ENCODE data around the gene DENND2C. TPM values are rescaled to one million over a fixed set of nuclear protein-coding genes. Genes with fewer than 3 reads are reported as not detected.
A peak's percentile ranks its signal among the peaks of the same experiment; 100 is the strongest.

Gene DENND2C
- under 1 TPM; 0.76 to 0.78 TPM for total RNA-seq
- under 1 TPM; 0.45 to 0.56 TPM for polyA plus RNA-seq

DNA sequence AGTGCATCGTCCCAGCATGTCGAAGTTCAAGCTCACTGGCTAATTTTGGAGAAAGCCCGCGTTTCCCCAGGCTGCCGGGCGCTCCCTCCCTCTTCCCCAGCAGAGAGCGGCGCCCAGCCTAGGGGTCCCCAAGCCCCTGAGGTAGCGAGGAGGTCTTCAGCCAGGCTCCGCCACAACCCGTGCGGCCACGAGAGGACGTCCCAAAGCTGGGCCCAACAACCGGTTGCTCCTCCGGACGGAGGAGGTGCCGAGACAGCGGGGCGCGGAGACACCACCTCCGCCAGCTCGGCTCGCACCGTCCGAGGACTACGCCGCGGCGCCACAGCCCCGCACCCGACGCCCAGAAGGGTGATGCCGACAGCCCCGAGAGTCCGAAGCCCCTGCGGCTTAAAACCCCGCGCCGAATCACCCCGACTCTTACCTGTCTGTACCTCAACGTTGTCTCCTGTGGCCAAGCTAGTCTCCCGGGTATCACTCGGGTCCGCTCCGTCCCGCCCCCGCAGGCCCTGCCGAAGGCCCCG, at the start of gene DENND2C:
DENND2C (minus strand) TSS at position 488 of the 521 bp plus-strand sequence. CDS start 44,065 bp downstream, outside the sequence.
- Mint-ChIP-seq H3K9me3 (no peaks in the 10 kb centered on the region), H3K4me3 (peak within 1 kb of the TSS; percentile 94 to 98 (median 96)), H3K4me1 (peaks cover 6 to 14% (median 10%) of the 10 kb centered on the region in 4 donors), H3K36me3 (peaks cover 0 to 2% of the 10 kb centered on the region in 2 donors), H3K27ac (peak within 1 kb of the TSS; percentile 81 to 95 (median 91)), H3K27me3 (peaks cover 5 to 7% of the 10 kb centered on the region in 2 donors)
- no peaks in the 10 kb centered on the region for H3K9me3 ChIP-seq (ENCODE audit: control insufficient read depth in 1 of 2, low read length in 2 of 2)
- no peaks in the 10 kb centered on the region for H3K36me3 ChIP-seq (ENCODE audit: insufficient read depth, low read length)
- H3K4me3 ChIP-seq (ENCODE audit: low read length in 2 of 2), result peak within 1 kb of the TSS; percentile 42 to 76
- H3K4me1 ChIP-seq (ENCODE audit: insufficient read depth, low read length), result peaks cover 7% of the 10 kb centered on the region
- H3K27ac ChIP-seq (ENCODE audit: low read depth, low read length), result peak within 1 kb of the TSS; percentile 49
- ChIA-PET CTCF (ENCODE audit: partially characterized antibody) (interaction anchor here (0.8 to 1.0 kb wide), 2 partner anchors 37 to 323 kb away, joined by 3 to 4 read pairs; no protein-coding TSS in a partner anchor), POLR2A (ENCODE audit: partially characterized antibody) (interaction anchor here (0.9 to 1.7 kb wide), 4 partner anchors 47 to 323 kb away, joined by 3 to 8 read pairs (median 5); partner anchors contain the start of genes CSDE1 and NRAS)
- no peaks in the 10 kb centered on the region for H3K27me3 ChIP-seq (ENCODE audit: insufficient read depth, low read length)
- intact Hi-C loops (cut with micrococcal nuclease), result loop anchor here (1.0 to 2.0 kb wide), 4 partner anchors 47 to 323 kb away; partner anchors contain the start of genes BCAS2, NRAS and TRIM33
- DNase-seq, result no peak

GRCh38 chr1:114719424-114719787, 49.6 kb upstream of the DENND2C start:
- DNase-seq, result no peak
- Histone ChIP-seq H3K9me3 (ENCODE audit: control insufficient read depth in 1 of 2, low read length in 2 of 2) (no peaks in the 10 kb centered on the region), H3K27ac (ENCODE audit: low read depth, low read length) (no peak overlapping the region), H3K4me3 (ENCODE audit: low read length in 2 of 2) (no peak overlapping the region), H3K4me1 (ENCODE audit: insufficient read depth, low read length) (peaks cover 21% of the 10 kb centered on the region), H3K27me3 (ENCODE audit: insufficient read depth, low read length) (no peaks in the 10 kb centered on the region), H3K36me3 (ENCODE audit: insufficient read depth, low read length) (peaks cover 58% of the 10 kb centered on the region)
- Mint-ChIP-seq H3K4me1 (peaks cover 11 to 21% (median 18%) of the 10 kb centered on the region in 4 donors), H3K36me3 (peaks cover 47 to 82% of the 10 kb centered on the region in 2 donors), H3K27ac (peak overlapping the region in 6 of 7 donors; percentile 19 to 100 (median 51)), H3K27me3 (no peaks in the 10 kb centered on the region), H3K9me3 (no peaks in the 10 kb centered on the region), H3K4me3 (no peak overlapping the region)
- POLR2A ChIA-PET (ENCODE audit: partially characterized antibody), result interaction anchor here (1.1 kb wide), 1 partner anchor 61 kb away, joined by 3 read pairs; the partner anchor contains the start of gene SIKE1
- CTCF ChIA-PET (ENCODE audit: partially characterized antibody), result interaction anchor here (1.5 kb wide), 1 partner anchor 372 kb away, joined by 3 read pairs; no protein-coding TSS in a partner anchor
- intact Hi-C loops (cut with micrococcal nuclease), result no loop called here

- no peak for DNase-seq
- ChIA-PET POLR2A (ENCODE audit: partially characterized antibody) (interaction anchor here (1.1 kb wide), 1 partner anchor 62 kb away, joined by 3 read pairs; the partner anchor contains the start of gene SIKE1), CTCF (ENCODE audit: partially characterized antibody) (interaction anchor here (1.5 kb wide), 1 partner anchor 372 kb away, joined by 3 read pairs; no protein-coding TSS in a partner anchor)
- Mint-ChIP-seq H3K9me3 (no peaks in the 10 kb centered on the region), H3K4me3 (peak overlapping the region in 1 of 8 donors; percentile 46), H3K4me1 (peaks cover 11 to 25% (median 18%) of the 10 kb centered on the region in 4 donors), H3K27me3 (no peaks in the 10 kb centered on the region), H3K36me3 (peaks cover 43 to 82% of the 10 kb centered on the region in 2 donors), H3K27ac (peak overlapping the region in 5 of 7 donors; percentile 19 to 100 (median 54))
- H3K9me3 ChIP-seq (ENCODE audit: control insufficient read depth in 1 of 2, low read length in 2 of 2), result no peaks in the 10 kb centered on the region
- H3K4me1 ChIP-seq (ENCODE audit: insufficient read depth, low read length), result peaks cover 21% of the 10 kb centered on the region
- intact Hi-C loops (cut with micrococcal nuclease), result no loop called here
- H3K27me3 ChIP-seq (ENCODE audit: insufficient read depth, low read length), result no peaks in the 10 kb centered on the region
- no peak overlapping the region for H3K4me3 ChIP-seq (ENCODE audit: low read length in 2 of 2)
- no peak overlapping the region for H3K27ac ChIP-seq (ENCODE audit: low read depth, low read length)
- peaks cover 56% of the 10 kb centered on the region for H3K36me3 ChIP-seq (ENCODE audit: insufficient read depth, low read length)
Observed at GRCh38 chr1:114718661-114719423, 49.0 kb upstream of the DENND2C start.

DNA sequence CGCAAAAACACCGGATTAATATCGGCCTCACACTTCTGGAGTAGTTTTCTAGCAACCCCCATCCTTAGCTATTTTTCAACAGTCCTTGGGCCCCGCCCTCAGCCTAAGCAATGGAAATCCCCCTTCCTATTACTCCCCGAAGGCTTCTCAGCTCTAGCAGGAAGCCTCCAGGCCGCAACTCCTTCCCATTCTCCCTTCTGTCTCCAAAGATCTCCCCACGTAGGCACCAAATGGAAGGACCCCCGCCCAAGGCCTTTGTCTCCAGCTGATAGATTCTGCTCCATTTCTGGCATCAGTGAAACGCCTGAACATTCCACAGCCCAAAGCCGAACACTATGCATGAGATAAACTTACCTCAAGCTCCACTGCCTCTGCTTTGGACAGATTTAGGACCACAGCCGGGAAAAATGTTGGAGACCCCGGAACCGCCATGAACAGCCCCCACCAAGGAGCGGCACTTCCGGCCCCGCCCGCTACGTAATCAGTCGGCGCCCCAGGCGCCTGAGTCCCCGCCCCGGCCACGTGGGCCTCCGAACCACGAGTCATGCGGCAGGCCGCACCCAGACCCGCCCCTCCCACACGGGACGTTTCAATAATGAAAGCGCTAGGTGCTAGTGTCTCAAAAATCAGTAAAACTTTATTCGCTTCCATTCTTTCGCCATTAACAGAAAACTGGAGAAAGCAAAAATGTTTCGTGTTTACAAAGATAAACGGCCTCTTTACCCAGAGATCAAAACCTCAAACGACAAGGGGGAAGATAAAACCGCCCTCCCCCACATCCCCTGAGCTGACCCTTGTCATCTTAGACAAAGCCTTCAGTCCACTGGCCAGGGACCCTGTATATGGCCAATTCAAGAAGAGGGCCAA, 46.7 kb upstream of the DENND2C start, which contains the start of gene NRAS:
NRAS (minus strand) TSS at position 468 of the 867 bp plus-strand sequence. CDS start 611 bp downstream, outside the sequence.
- Histone ChIP-seq H3K9me3 (ENCODE audit: control insufficient read depth in 1 of 2, low read length in 2 of 2) (no peaks in the 10 kb centered on the region), H3K27ac (ENCODE audit: low read depth, low read length) (peak within 1 kb of the TSS; percentile 97), H3K4me1 (ENCODE audit: insufficient read depth, low read length) (peaks cover 21% of the 10 kb centered on the region), H3K4me3 (ENCODE audit: low read length in 2 of 2) (peak within 1 kb of the TSS; percentile 83 to 90), H3K36me3 (ENCODE audit: insufficient read depth, low read length) (peaks cover 44% of the 10 kb centered on the region), H3K27me3 (ENCODE audit: insufficient read depth, low read length) (no peaks in the 10 kb centered on the region)
- H3K27ac Mint-ChIP-seq, result peak within 1 kb of the TSS; percentile 99 to 100 (median 100)
- H3K27me3 Mint-ChIP-seq, result no peaks in the 10 kb centered on the region
- POLR2A ChIA-PET (ENCODE audit: partially characterized antibody), result interaction anchor here (0.8 to 2.7 kb wide), 16 partner anchors 10 to 812 kb away, joined by 3 to 31 read pairs (median 4); partner anchors contain the start of genes BCAS2, CSDE1, DENND2C and SIKE1
- peak within 1 kb of the TSS; percentile 94 to 99 (median 98) for H3K4me3 Mint-ChIP-seq
- no peaks in the 10 kb centered on the region for H3K9me3 Mint-ChIP-seq
- intact Hi-C loops (cut with micrococcal nuclease), result loop anchor here (1.0 to 2.0 kb wide), 6 partner anchors 41 to 370 kb away; partner anchors contain the start of genes BCAS2, CSDE1, DENND2C and SIKE1
- CTCF ChIA-PET (ENCODE audit: partially characterized antibody), result interaction anchor here (0.6 to 1.7 kb wide), 6 partner anchors 10 to 1644 kb away, joined by 3 to 7 read pairs (median 4); partner anchors contain the start of gene LRIG2
- peaks cover 32 to 81% of the 10 kb centered on the region in 2 donors for H3K36me3 Mint-ChIP-seq
- DNase-seq, result peak; percentile 93 to 96 (median 94)
- peaks cover 10 to 25% (median 19%) of the 10 kb centered on the region in 4 donors for H3K4me1 Mint-ChIP-seq

DNA sequence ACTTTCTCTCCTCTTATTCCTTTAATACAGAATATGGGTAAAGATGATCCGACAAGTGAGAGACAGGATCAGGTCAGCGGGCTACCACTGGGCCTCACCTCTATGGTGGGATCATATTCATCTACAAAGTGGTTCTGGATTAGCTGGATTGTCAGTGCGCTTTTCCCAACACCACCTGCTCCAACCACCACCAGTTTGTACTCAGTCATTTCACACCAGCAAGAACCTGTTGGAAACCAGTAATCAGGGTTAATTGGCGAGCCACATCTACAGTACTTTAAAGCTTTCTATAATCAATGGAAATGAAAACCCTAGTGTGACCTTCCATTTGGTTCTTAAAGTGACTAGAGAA, 46.1 kb upstream of the DENND2C start:
- Mint-ChIP-seq H3K4me1 (peaks cover 10 to 25% (median 19%) of the 10 kb centered on the region in 4 donors), H3K9me3 (no peaks in the 10 kb centered on the region), H3K27ac (peak overlapping the region; percentile 99 to 100 (median 100)), H3K36me3 (peaks cover 27 to 78% of the 10 kb centered on the region in 2 donors), H3K27me3 (no peaks in the 10 kb centered on the region), H3K4me3 (peak overlapping the region; percentile 94 to 99 (median 98))
- H3K27ac ChIP-seq (ENCODE audit: low read depth, low read length), result peak overlapping the region; percentile 97
- peaks cover 21% of the 10 kb centered on the region for H3K4me1 ChIP-seq (ENCODE audit: insufficient read depth, low read length)
- H3K27me3 ChIP-seq (ENCODE audit: insufficient read depth, low read length), result no peaks in the 10 kb centered on the region
- peak in 1 of 5 donors; percentile 15 for DNase-seq
- ChIA-PET CTCF (ENCODE audit: partially characterized antibody) (interaction anchor here (0.8 to 1.7 kb wide), 5 partner anchors 9 to 1643 kb away, joined by 3 to 7 read pairs (median 3); partner anchors contain the start of genes LRIG2 and SIKE1), POLR2A (ENCODE audit: partially characterized antibody) (interaction anchor here (0.9 to 2.7 kb wide), 15 partner anchors 9 to 812 kb away, joined by 3 to 31 read pairs (median 4); partner anchors contain the start of genes BCAS2, CSDE1, DENND2C and SIKE1)
- intact Hi-C loops (cut with micrococcal nuclease), result loop anchor here (1.0 to 2.0 kb wide), 6 partner anchors 41 to 370 kb away; partner anchors contain the start of genes BCAS2, CSDE1, DENND2C and SIKE1
- H3K9me3 ChIP-seq (ENCODE audit: control insufficient read depth in 1 of 2, low read length in 2 of 2), result no peaks in the 10 kb centered on the region
- H3K36me3 ChIP-seq (ENCODE audit: insufficient read depth, low read length), result peaks cover 40% of the 10 kb centered on the region
- H3K4me3 ChIP-seq (ENCODE audit: low read length in 2 of 2), result peak overlapping the region; percentile 83 to 90

- ChIA-PET CTCF (ENCODE audit: partially characterized antibody) (no interaction called here), POLR2A (ENCODE audit: partially characterized antibody) (interaction anchor here (1.0 kb wide), 1 partner anchor 202 kb away, joined by 4 read pairs; the partner anchor contains the start of gene TRIM33)
- no peak for DNase-seq
- intact Hi-C loops (cut with micrococcal nuclease), result no loop called here
- peak overlapping the region in 1 of 7 donors; percentile 62 for H3K27ac Mint-ChIP-seq
- H3K9me3 Mint-ChIP-seq, result no peaks in the 10 kb centered on the region
- H3K36me3 ChIP-seq (ENCODE audit: insufficient read depth, low read length), result peaks cover 33% of the 10 kb centered on the region
- H3K4me3 ChIP-seq (ENCODE audit: low read length in 2 of 2), result no peak overlapping the region
- H3K27ac ChIP-seq (ENCODE audit: low read depth, low read length), result no peak overlapping the region
- peaks cover 21% of the 10 kb centered on the region for H3K4me1 ChIP-seq (ENCODE audit: insufficient read depth, low read length)
- no peaks in the 10 kb centered on the region for H3K27me3 Mint-ChIP-seq
- no peak overlapping the region for H3K4me3 Mint-ChIP-seq
- peaks cover 10 to 25% (median 19%) of the 10 kb centered on the region in 4 donors for H3K4me1 Mint-ChIP-seq
- no peaks in the 10 kb centered on the region for H3K27me3 ChIP-seq (ENCODE audit: insufficient read depth, low read length)
- peaks cover 23 to 67% of the 10 kb centered on the region in 2 donors for H3K36me3 Mint-ChIP-seq
- no peaks in the 10 kb centered on the region for H3K9me3 ChIP-seq (ENCODE audit: control insufficient read depth in 1 of 2, low read length in 2 of 2)
Observed at GRCh38 chr1:114712977-114713376, 43.1 kb upstream of the DENND2C start.

Data from CD4-positive, alpha-beta memory T cell (primary cell).